Mesothelial cell of epicardium (in vitro differentiated cells): Measurements from ENCODE around the gene IGFLR1. TPM values are rescaled to one million over a fixed set of nuclear protein-coding genes. Genes with fewer than 3 reads are reported as not detected.

Experiments
- DNase-seq, 2 experiments: peaks; one replicate each; pipeline ENCODE4 v3.0.0; 2021; ENCODE audit warnings: low spot score in 2 of 2; ENCODE audit not compliant: unreplicated experiment in 2 of 2
- H3K27ac Mint-ChIP-seq: 2 replicates; pipeline ENCODE4 v1.8.0; 2021; ENCODE audit warnings: mixed read lengths
- H3K27me3 Mint-ChIP-seq: 2 replicates; pipeline ENCODE4 v1.8.0; 2021; ENCODE audit warnings: low read depth, mixed read lengths
- H3K36me3 Mint-ChIP-seq: 2 replicates; pipeline ENCODE4 v1.8.0; 2021; ENCODE audit warnings: mixed read lengths
- H3K4me1 Mint-ChIP-seq: 2 replicates; pipeline ENCODE4 v1.8.0; 2021; ENCODE audit warnings: mixed read lengths
- H3K4me3 Mint-ChIP-seq: 2 replicates; pipeline ENCODE4 v1.8.0; 2021; ENCODE audit warnings: mild to moderate bottlenecking, moderate library complexity, mixed read lengths
- H3K9me3 Mint-ChIP-seq: 2 replicates; pipeline ENCODE4 v1.8.0; 2021; ENCODE audit warnings: mixed read lengths
- CTCF ChIP-seq: fragments of 200-600 bp; sonication (generic); IDR thresholded peaks from one replicate; pipeline ENCODE4 v1.5.0; 2021; ENCODE audit warnings: antibody characterized with exemption; ENCODE audit not compliant: unreplicated experiment
- total RNA-seq: library from RNA; stranded (reverse); gene quantifications from 3 replicates; pipeline ENCODE4 v1.2.1, GENCODE V29; 2021

IGFLR1 gene
- total RNA-seq, 1 donor from 2014 or later: 3.2 TPM

- TF ChIP-seq CTCF: no peak
- no peak overlapping the region for H3K4me3 Mint-ChIP-seq
- no peaks in the 10 kb centered on the region for H3K9me3 Mint-ChIP-seq
- DNase-seq: no peak
- no peaks in the 10 kb centered on the region for H3K4me1 Mint-ChIP-seq
- peaks cover 39% of the 10 kb centered on the region for H3K36me3 Mint-ChIP-seq
- no peak overlapping the region for H3K27ac Mint-ChIP-seq
- H3K27me3 Mint-ChIP-seq: no peaks in the 10 kb centered on the region
Measured at GRCh38 chr19:35733180-35734125, 8.8 kb downstream of the IGFLR1 start.

GRCh38 chr19:35732540-35733179 lies 9.6 kb downstream of the IGFLR1 start:
- no peak for DNase-seq
- H3K27me3 Mint-ChIP-seq: no peaks in the 10 kb centered on the region
- H3K4me3 Mint-ChIP-seq: no peak overlapping the region
- H3K9me3 Mint-ChIP-seq: no peaks in the 10 kb centered on the region
- TF ChIP-seq CTCF: no peak
- H3K27ac Mint-ChIP-seq: no peak overlapping the region
- H3K4me1 Mint-ChIP-seq: no peaks in the 10 kb centered on the region
- peaks cover 45% of the 10 kb centered on the region for H3K36me3 Mint-ChIP-seq

GRCh38 chr19:35731779-35732405 lies 10.4 kb downstream of the IGFLR1 start:
- H3K27ac Mint-ChIP-seq: no peak overlapping the region
- H3K9me3 Mint-ChIP-seq: no peaks in the 10 kb centered on the region
- no peaks in the 10 kb centered on the region for H3K27me3 Mint-ChIP-seq
- no peaks in the 10 kb centered on the region for H3K4me1 Mint-ChIP-seq
- no peak for TF ChIP-seq CTCF
- DNase-seq: no peak
- H3K4me3 Mint-ChIP-seq: no peak overlapping the region
- peaks cover 46% of the 10 kb centered on the region for H3K36me3 Mint-ChIP-seq

GRCh38 chr19:35731353-35731752 lies 10.9 kb downstream of the IGFLR1 start:
- TF ChIP-seq CTCF: no peak
- Mint-ChIP-seq H3K27me3 (no peaks in the 10 kb centered on the region), H3K9me3 (no peaks in the 10 kb centered on the region), H3K36me3 (peaks cover 46% of the 10 kb centered on the region), H3K4me1 (no peaks in the 10 kb centered on the region), H3K27ac (no peak overlapping the region), H3K4me3 (no peak overlapping the region)
- no peak for DNase-seq

- no peaks in the 10 kb centered on the region for H3K4me1 Mint-ChIP-seq
- H3K36me3 Mint-ChIP-seq: peaks cover 54% of the 10 kb centered on the region
- H3K4me3 Mint-ChIP-seq: no peak overlapping the region
- TF ChIP-seq CTCF: no peak
- no peak overlapping the region for H3K27ac Mint-ChIP-seq
- no peaks in the 10 kb centered on the region for H3K27me3 Mint-ChIP-seq
- H3K9me3 Mint-ChIP-seq: no peaks in the 10 kb centered on the region
- no peak for DNase-seq
Measured at GRCh38 chr19:35730326-35730725, 11.9 kb downstream of the IGFLR1 start.
